A549 (cell line): ENCODE measurements around the gene ETF1. TPM values are rescaled to one million over a fixed set of nuclear protein-coding genes. Genes with fewer than 3 reads are reported as not detected.

ENCODE experiments used
- ATAC-seq, 2 experiments: fragments of 200-7000 bp in 1 of 2; fragments of >200 bp in 1 of 2; cut with Nextera tagmentation in 1 of 2; cut with Tn5 transposase in 1 of 2; 3 replicates each; pipeline versions ENCODE4 v1.8.0 to v1.9.1; 2018 to 2020; ENCODE audit warnings: mild to moderate bottlenecking in 1 of 2, moderate library complexity in 1 of 2
- CTCF ChIA-PET: fragments of 300-600 bp; sonication (Branson Sonifier 250); formaldehyde crosslinking; extraction: SDS; loops from one replicate; lab custom pipeline; 2021; ENCODE audit warnings: antibody characterized with exemption, inconsistent platforms; lab: Yijun Ruan, JAX
- POLR2A ChIA-PET: fragments of 350-600 bp; formaldehyde crosslinking; extraction: SDS; loops from one replicate; lab custom pipeline; 2021; ENCODE audit warnings: antibody characterized with exemption, inconsistent platforms; lab: Yijun Ruan, JAX
- DNase-seq, 2 experiments: peaks; one replicate each; pipeline versions ENCODE4 v3.0.0 to v3.0.0-alpha.2; 2011 to 2016; ENCODE audit warnings: low read depth in 1 of 2, low spot score in 1 of 2
- FAIRE-seq: peaks from 2 replicates; lab custom pipeline; 2011; peaks lifted over from hg19 to GRCh38; lab: Jason Lieb, UNC
- H3K27ac ChIP-seq, 2 experiments: fragments of >200 bp; sonication (Bioruptor Twin); formaldehyde crosslinking; 3 replicates each; pipeline ENCODE4 v1.5.1; 2016 to 2017
- H3K4me1 ChIP-seq: fragments of >200 bp; sonication (Bioruptor Twin); formaldehyde crosslinking; 3 replicates; pipeline ENCODE4 v1.6.1; 2016
- H3K4me2 ChIP-seq: fragments of >200 bp; sonication (Bioruptor Twin); formaldehyde crosslinking; 3 replicates; pipeline ENCODE4 v1.6.1; 2016
- H3K4me3 ChIP-seq: fragments of >200 bp; sonication (Bioruptor Twin); formaldehyde crosslinking; 3 replicates; pipeline ENCODE4 v1.5.1; 2016
- H3K9me3 ChIP-seq: fragments of >200 bp; sonication (Bioruptor Twin); formaldehyde crosslinking; 3 replicates; pipeline ENCODE4 v1.6.1; 2016
- CBX2 ChIP-seq: fragments of 200-600 bp; sonication (generic); IDR thresholded peaks from 2 replicates; pipeline ENCODE4 v1.6.1; 2016; ENCODE audit warnings: low read depth, mild to moderate bottlenecking, borderline replicate concordance
- CBX8 ChIP-seq: fragments of 200-600 bp; sonication (generic); IDR thresholded peaks from 2 replicates; pipeline ENCODE4 v1.6.1; 2016
- CHD2 ChIP-seq: fragments of 150-350 bp; IDR thresholded peaks from 2 replicates; pipeline ENCODE4 v1.6.1; 2014; ENCODE audit warnings: low read length; ENCODE audit not compliant: partially characterized antibody
- CHD4 ChIP-seq: fragments of 200-600 bp; sonication (generic); IDR thresholded peaks from 2 replicates; pipeline ENCODE4 v1.6.1; 2016; ENCODE audit warnings: antibody characterized with exemption, mild to moderate bottlenecking, borderline replicate concordance
- EHF ChIP-seq: fragments of 250-450 bp; sonication (Bioruptor Pico); IDR thresholded peaks from 2 replicates; pipeline ENCODE4 v1.5.0; 2020; ENCODE audit warnings: mild to moderate bottlenecking
- EHMT2 ChIP-seq: fragments of 200-600 bp; sonication (generic); IDR thresholded peaks from 2 replicates; pipeline ENCODE4 v1.6.1; 2016; ENCODE audit warnings: antibody characterized with exemption, low read depth, mild to moderate bottlenecking, moderate library complexity
- EP300 ChIP-seq, 2 experiments: fragments of >200 bp; sonication (Bioruptor Twin); formaldehyde crosslinking; IDR thresholded peaks; 2 replicates in 1 of 2; 3 replicates in 1 of 2; pipeline ENCODE4 v1.6.1; 2016 to 2017
- FOXS1 ChIP-seq: fragments of 250-450 bp; sonication (Bioruptor Pico); IDR thresholded peaks from 2 replicates; pipeline ENCODE4 v1.5.0; 2020; ENCODE audit warnings: mild to moderate bottlenecking, moderate library complexity
- GATA3 ChIP-seq: IDR thresholded peaks from 2 replicates; pipeline ENCODE4 v1.6.1; 2012; ENCODE audit warnings: borderline replicate concordance
- HDAC2 ChIP-seq: fragments of 200-600 bp; sonication (generic); IDR thresholded peaks from 2 replicates; pipeline ENCODE4 v1.6.1; 2016
- HOXB5 ChIP-seq: fragments of 250-450 bp; sonication (Bioruptor Pico); IDR thresholded peaks from 2 replicates; pipeline ENCODE4 v1.5.0; 2020; ENCODE audit warnings: mild to moderate bottlenecking, moderate library complexity
- KDM1A ChIP-seq: fragments of 200-600 bp; sonication (generic); IDR thresholded peaks from 2 replicates; pipeline ENCODE4 v1.6.1; 2016; ENCODE audit warnings: low read depth, mild to moderate bottlenecking
- MAZ ChIP-seq: fragments of 150-350 bp; IDR thresholded peaks from 2 replicates; pipeline ENCODE4 v1.6.1; 2014; ENCODE audit warnings: antibody characterized with exemption, low read depth, low read length, borderline replicate concordance
- NFE2L2 ChIP-seq: fragments of 150-350 bp; conservative IDR thresholded peaks from 2 replicates; pipeline ENCODE4 v1.6.1; 2014; ENCODE audit warnings: low read length
- NPAS2 ChIP-seq: fragments of 250-450 bp; sonication (Bioruptor Pico); IDR thresholded peaks from 2 replicates; pipeline ENCODE4 v1.8.0; 2022; ENCODE audit warnings: mild to moderate bottlenecking, moderate library complexity, borderline replicate concordance
- POLR2A ChIP-seq: IDR thresholded peaks from 2 replicates; pipeline ENCODE4 v1.6.1; 2012; ENCODE audit warnings: mild to moderate bottlenecking, low read length
- TFCP2L1 ChIP-seq: fragments of 250-450 bp; sonication (Bioruptor Pico); IDR thresholded peaks from 2 replicates; pipeline ENCODE4 v1.5.0; 2021; ENCODE audit warnings: mild to moderate bottlenecking
- TP53 ChIP-seq: fragments of 250-450 bp; sonication (Bioruptor Pico); IDR thresholded peaks from 2 replicates; pipeline ENCODE4 v1.5.0; 2021; ENCODE audit warnings: mild to moderate bottlenecking, moderate library complexity
- ZFP36 ChIP-seq: fragments of 450-650 bp; IDR thresholded peaks from 2 replicates; pipeline ENCODE4 v1.6.1; 2014; ENCODE audit warnings: borderline replicate concordance; ENCODE audit not compliant: partially characterized antibody
- ZNF302 ChIP-seq: fragments of 250-450 bp; sonication (Bioruptor Pico); IDR thresholded peaks from 2 replicates; pipeline ENCODE4 v1.9.0; 2021; ENCODE audit warnings: inconsistent platforms, mild to moderate bottlenecking, moderate library complexity
- ZSCAN20 ChIP-seq: fragments of 250-450 bp; sonication (Bioruptor Pico); IDR thresholded peaks from 2 replicates; pipeline ENCODE4 v1.8.0; 2022; ENCODE audit warnings: mild to moderate bottlenecking, moderate library complexity
- WGBS: methylation state at CpG from one replicate; pipeline ENCODE4 v1.1.6; 2017; ENCODE audit errors: missing lambda C conversion rate; 5-methylcytosine and 5-hydroxymethylcytosine counted together
- polyA plus RNA-seq, 4 experiments: library from polyadenylated mRNA; depleted of rRNA in 3 of 4; stranded (reverse); fragments of >200 nt; fragmentation: RNase III in 1 of 4; extraction: RNeasy Plus Mini Kit Qiagen cat#74134 plus additional on column Dnase treatment in 1 of 4; gene quantifications; 2 replicates in 3 of 4; 3 replicates in 1 of 4; pipeline ENCODE4 v1.2.3, GENCODE V29; 2011 to 2017
- TF ChIP-seq, protein P1 (sequence below): fragments of 250-450 bp; sonication (Bioruptor Pico); IDR thresholded peaks from 2 replicates; pipeline ENCODE4 v1.5.0; 2021; ENCODE audit warnings: mild to moderate bottlenecking, moderate library complexity, borderline replicate concordance
- TF ChIP-seq, protein P2 (sequence below): fragments of >200 bp; sonication (Bioruptor Twin); formaldehyde crosslinking; IDR thresholded peaks from 3 replicates; pipeline ENCODE4 v1.5.1; 2016
- TF ChIP-seq, protein P3 (sequence below): fragments of 450-650 bp; IDR thresholded peaks from 2 replicates; pipeline ENCODE4 v1.6.1; 2014; ENCODE audit warnings: antibody characterized with exemption
- TF ChIP-seq, protein P4 (sequence below): fragments of 150-350 bp; IDR thresholded peaks from 2 replicates; pipeline ENCODE4 v1.6.1; 2014; ENCODE audit warnings: low read depth, mild to moderate bottlenecking, low read length

ETF1 gene
- polyA plus RNA-seq, 2 of the 4 experiments (the other 2 are of a cell fraction), result 119 to 161 TPM

DNA sequence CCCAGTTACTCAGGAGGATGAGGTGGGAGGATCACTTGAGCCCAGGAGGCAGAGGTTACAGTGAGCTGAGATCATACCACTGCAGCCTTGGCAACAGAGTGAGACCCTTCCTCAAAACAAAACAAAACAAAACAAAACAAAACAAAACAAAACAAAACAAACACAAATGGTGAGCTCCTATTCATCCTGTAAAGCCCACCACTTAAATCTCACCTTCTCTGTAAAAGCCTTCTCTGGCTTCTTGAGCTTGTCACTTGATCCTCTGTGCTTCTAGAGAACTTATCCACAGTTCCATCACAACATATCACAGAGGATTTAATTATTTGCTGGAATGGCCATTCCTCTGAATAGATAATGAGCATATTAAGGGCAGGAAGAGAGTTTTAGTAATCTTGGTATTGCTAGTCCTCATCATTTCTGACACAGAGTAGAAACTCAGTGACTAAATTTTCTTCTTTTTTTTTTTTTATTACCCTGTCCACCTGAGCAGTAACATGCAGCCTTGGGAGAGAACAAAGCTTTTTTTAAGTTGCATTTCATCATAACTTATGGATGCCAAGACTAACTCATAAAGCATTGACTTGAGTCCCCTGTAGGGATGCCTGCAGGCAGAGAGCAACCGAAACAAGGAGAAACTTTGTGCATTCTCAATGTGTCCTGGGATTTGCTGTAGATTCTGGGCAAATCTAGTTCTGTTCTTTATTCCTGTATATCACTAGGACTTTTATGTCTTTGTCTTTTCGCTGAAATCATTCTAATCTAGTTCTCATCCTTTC, 45.2 kb upstream of the ETF1 start:
- Histone ChIP-seq H3K27ac (no peak overlapping the region), H3K9me3 (no peaks in the 10 kb centered on the region), H3K4me3 (no peak overlapping the region), H3K4me1 (no peaks in the 10 kb centered on the region), H3K4me2 (no peak overlapping the region)
- CTCF ChIA-PET, result interaction anchor here (1.3 to 3.6 kb wide), 2 partner anchors 9 to 16 kb away, joined by 3 to 14 read pairs; no protein-coding TSS in a partner anchor
- ATAC-seq, result no peak
- WGBS, result 74% methylated on average over 2 of the region's 2 CpGs
- TF ChIP-seq FOXS1 (CRISPR knock-in tag) (no peak), EHMT2 (no peak), HOXB5 (CRISPR knock-in tag) (no peak), NFE2L2 (no peak), ZFP36 (no peak)
- TF ChIP-seq, protein P1, sequence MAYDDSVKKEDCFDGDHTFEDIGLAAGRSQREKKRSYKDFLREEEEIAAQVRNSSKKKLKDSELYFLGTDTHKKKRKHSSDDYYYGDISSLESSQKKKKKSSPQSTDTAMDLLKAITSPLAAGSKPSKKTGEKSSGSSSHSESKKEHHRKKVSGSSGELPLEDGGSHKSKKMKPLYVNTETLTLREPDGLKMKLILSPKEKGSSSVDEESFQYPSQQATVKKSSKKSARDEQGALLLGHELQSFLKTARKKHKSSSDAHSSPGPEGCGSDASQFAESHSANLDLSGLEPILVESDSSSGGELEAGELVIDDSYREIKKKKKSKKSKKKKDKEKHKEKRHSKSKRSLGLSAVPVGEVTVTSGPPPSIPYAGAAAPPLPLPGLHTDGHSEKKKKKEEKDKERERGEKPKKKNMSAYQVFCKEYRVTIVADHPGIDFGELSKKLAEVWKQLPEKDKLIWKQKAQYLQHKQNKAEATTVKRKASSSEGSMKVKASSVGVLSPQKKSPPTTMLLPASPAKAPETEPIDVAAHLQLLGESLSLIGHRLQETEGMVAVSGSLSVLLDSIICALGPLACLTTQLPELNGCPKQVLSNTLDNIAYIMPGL (CRISPR knock-in tag), result no peak
- TF ChIP-seq, protein P2, sequence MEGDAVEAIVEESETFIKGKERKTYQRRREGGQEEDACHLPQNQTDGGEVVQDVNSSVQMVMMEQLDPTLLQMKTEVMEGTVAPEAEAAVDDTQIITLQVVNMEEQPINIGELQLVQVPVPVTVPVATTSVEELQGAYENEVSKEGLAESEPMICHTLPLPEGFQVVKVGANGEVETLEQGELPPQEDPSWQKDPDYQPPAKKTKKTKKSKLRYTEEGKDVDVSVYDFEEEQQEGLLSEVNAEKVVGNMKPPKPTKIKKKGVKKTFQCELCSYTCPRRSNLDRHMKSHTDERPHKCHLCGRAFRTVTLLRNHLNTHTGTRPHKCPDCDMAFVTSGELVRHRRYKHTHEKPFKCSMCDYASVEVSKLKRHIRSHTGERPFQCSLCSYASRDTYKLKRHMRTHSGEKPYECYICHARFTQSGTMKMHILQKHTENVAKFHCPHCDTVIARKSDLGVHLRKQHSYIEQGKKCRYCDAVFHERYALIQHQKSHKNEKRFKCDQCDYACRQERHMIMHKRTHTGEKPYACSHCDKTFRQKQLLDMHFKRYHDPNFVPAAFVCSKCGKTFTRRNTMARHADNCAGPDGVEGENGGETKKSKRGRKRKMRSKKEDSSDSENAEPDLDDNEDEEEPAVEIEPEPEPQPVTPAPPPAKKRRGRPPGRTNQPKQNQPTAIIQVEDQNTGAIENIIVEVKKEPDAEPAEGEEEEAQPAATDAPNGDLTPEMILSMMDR, result no peak
- DNase-seq, result no peak
- no peak for FAIRE-seq
- POLR2A ChIA-PET, result no interaction called here

DNA sequence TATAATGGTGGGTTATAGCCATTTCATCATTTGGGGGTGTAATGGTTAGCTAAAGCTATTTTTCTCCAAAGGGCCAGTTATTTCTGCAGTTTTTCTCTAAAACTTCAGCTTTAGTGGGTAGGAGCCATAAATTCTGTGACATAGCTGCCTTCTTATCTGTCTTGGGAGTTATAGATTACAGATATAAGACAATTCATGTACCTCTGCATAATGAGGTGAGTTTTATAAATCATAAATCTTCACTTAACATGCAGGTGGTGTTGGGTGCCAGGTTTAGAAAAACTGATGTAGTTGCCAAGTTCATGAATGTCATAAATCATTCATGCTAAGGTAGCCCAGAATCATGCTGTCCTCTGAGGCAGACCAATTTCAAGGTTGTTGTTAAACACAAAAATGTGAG, 42.1 kb upstream of the ETF1 start:
- Histone ChIP-seq H3K4me2 (no peak overlapping the region), H3K9me3 (no peaks in the 10 kb centered on the region), H3K27ac (no peak overlapping the region), H3K4me3 (no peak overlapping the region), H3K4me1 (no peaks in the 10 kb centered on the region)
- ChIA-PET CTCF (interaction anchor here (1.0 to 3.6 kb wide), 4 partner anchors 8 to 56 kb away, joined by 3 to 14 read pairs (median 4); no protein-coding TSS in a partner anchor), POLR2A (interaction anchor here (1.8 kb wide), 1 partner anchor 9 kb away, joined by 4 read pairs; the partner anchor contains the start of gene HSPA9)
- TF ChIP-seq TP53 (CRISPR knock-in tag), result no peak
- no peak for TF ChIP-seq KDM1A
- no peak for TF ChIP-seq TFCP2L1 (CRISPR knock-in tag)
- TF ChIP-seq MAZ, result no peak
- no peak for TF ChIP-seq CHD4
- TF ChIP-seq ZSCAN20 (CRISPR knock-in tag), result no peak
- no peak for TF ChIP-seq HDAC2
- no peak for TF ChIP-seq CBX8
- no peak for TF ChIP-seq POLR2A
- TF ChIP-seq CBX2, result no peak
- no peak for TF ChIP-seq CHD2
- no peak for TF ChIP-seq ZNF302 (CRISPR knock-in tag)
- TF ChIP-seq, protein P3, sequence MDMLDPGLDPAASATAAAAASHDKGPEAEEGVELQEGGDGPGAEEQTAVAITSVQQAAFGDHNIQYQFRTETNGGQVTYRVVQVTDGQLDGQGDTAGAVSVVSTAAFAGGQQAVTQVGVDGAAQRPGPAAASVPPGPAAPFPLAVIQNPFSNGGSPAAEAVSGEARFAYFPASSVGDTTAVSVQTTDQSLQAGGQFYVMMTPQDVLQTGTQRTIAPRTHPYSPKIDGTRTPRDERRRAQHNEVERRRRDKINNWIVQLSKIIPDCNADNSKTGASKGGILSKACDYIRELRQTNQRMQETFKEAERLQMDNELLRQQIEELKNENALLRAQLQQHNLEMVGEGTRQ, result no peak
- no peak for TF ChIP-seq EHF (CRISPR knock-in tag)
- no peak for TF ChIP-seq FOXS1 (CRISPR knock-in tag)
- TF ChIP-seq NFE2L2, result no peak
- no peak for TF ChIP-seq NPAS2 (CRISPR knock-in tag)
- TF ChIP-seq GATA3, result no peak
- TF ChIP-seq, protein P4, sequence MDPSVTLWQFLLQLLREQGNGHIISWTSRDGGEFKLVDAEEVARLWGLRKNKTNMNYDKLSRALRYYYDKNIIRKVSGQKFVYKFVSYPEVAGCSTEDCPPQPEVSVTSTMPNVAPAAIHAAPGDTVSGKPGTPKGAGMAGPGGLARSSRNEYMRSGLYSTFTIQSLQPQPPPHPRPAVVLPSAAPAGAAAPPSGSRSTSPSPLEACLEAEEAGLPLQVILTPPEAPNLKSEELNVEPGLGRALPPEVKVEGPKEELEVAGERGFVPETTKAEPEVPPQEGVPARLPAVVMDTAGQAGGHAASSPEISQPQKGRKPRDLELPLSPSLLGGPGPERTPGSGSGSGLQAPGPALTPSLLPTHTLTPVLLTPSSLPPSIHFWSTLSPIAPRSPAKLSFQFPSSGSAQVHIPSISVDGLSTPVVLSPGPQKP, result no peak
- no peak for TF ChIP-seq EP300 (IDR thresholded peaks at IDR 0.05)
- FAIRE-seq (no peak), ATAC-seq (no peak), DNase-seq (no peak)
